ENCODE results near the gene RPA3.

DNA sequence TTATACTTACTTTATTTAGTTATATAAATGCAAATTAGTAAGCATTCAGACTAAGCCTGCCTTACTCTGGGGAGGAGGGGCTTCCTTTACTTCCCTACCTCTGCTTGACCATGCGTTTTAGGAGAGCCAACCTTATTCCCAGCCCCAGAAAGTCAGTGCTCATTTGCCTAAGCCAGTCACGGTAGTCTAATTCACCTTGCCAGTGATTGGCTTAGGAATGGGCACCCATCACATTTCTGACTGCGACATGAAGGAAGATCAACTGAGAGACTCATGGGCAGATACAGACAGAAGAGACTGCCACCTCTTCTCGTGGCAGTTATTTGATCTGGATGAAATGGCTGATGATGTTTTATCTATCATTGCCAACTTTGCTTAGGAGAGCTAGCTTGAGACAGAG lies 29.5 kb downstream of the RPA3 start:
- TF ChIP-seq, protein P1, sequence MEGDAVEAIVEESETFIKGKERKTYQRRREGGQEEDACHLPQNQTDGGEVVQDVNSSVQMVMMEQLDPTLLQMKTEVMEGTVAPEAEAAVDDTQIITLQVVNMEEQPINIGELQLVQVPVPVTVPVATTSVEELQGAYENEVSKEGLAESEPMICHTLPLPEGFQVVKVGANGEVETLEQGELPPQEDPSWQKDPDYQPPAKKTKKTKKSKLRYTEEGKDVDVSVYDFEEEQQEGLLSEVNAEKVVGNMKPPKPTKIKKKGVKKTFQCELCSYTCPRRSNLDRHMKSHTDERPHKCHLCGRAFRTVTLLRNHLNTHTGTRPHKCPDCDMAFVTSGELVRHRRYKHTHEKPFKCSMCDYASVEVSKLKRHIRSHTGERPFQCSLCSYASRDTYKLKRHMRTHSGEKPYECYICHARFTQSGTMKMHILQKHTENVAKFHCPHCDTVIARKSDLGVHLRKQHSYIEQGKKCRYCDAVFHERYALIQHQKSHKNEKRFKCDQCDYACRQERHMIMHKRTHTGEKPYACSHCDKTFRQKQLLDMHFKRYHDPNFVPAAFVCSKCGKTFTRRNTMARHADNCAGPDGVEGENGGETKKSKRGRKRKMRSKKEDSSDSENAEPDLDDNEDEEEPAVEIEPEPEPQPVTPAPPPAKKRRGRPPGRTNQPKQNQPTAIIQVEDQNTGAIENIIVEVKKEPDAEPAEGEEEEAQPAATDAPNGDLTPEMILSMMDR (IDR thresholded peaks at IDR 0.05): no peak
- TF ChIP-seq POLR2A (IDR thresholded peaks at IDR 0.05) (no peak), EP300 (IDR thresholded peaks at IDR 0.05) (no peak), POLR2AphosphoS5 (IDR thresholded peaks at IDR 0.05) (no peak)
